Endodermal cell (in vitro differentiated cells): Measurements from ENCODE around the gene COX20. TPM values are rescaled to one million over a fixed set of nuclear protein-coding genes. Genes with fewer than 3 reads are reported as not detected.

Source experiments
- DNase-seq: peaks from one replicate; pipeline ENCODE4 v3.0.0-alpha.2; 2017
- H3K27ac ChIP-seq: 2 replicates; pipeline ENCODE4 v1.5.1; 2013; ENCODE audit warnings: mild to moderate bottlenecking, low read depth, low read length, moderate library complexity
- H3K27me3 ChIP-seq: 2 replicates; pipeline ENCODE4 v1.6.1; 2013; ENCODE audit warnings: mild to moderate bottlenecking, low read length, moderate library complexity; ENCODE audit not compliant: insufficient read depth, control insufficient read depth, poor library complexity, severe bottlenecking
- H3K36me3 ChIP-seq: 2 replicates; pipeline ENCODE4 v1.7.0; 2013; ENCODE audit warnings: mild to moderate bottlenecking, low read length, moderate library complexity; ENCODE audit not compliant: control insufficient read depth, insufficient read depth
- H3K4me1 ChIP-seq: one replicate; pipeline ENCODE4 v1.7.0; 2013; ENCODE audit warnings: low read length; ENCODE audit not compliant: control insufficient read depth, insufficient read depth
- H3K4me3 ChIP-seq: 2 replicates; pipeline ENCODE4 v1.5.1; 2013; ENCODE audit warnings: mild to moderate bottlenecking, low read length, moderate library complexity
- H3K9ac ChIP-seq: 2 replicates; pipeline ENCODE4 v1.6.1; 2013; ENCODE audit warnings: mild to moderate bottlenecking, low read length, moderate library complexity; ENCODE audit not compliant: poor library complexity, severe bottlenecking; ENCODE audit errors: extremely low read depth
- H3K9me3 ChIP-seq: 2 replicates; pipeline ENCODE4 v1.6.1; 2013; ENCODE audit warnings: mild to moderate bottlenecking, low read length, moderate library complexity; ENCODE audit not compliant: control insufficient read depth
- H3K27ac Mint-ChIP-seq: 2 replicates; pipeline ENCODE4 v1.8.0; 2020; ENCODE audit warnings: mixed read lengths
- H3K27me3 Mint-ChIP-seq: 2 replicates; pipeline ENCODE4 v1.8.0; 2021; ENCODE audit warnings: mild to moderate bottlenecking, mixed read lengths; ENCODE audit not compliant: insufficient read depth
- H3K36me3 Mint-ChIP-seq: 2 replicates; pipeline ENCODE4 v1.8.0; 2020; ENCODE audit warnings: low read depth, mixed read lengths
- H3K4me1 Mint-ChIP-seq: 2 replicates; pipeline ENCODE4 v1.8.0; 2020; ENCODE audit warnings: mixed read lengths
- H3K4me3 Mint-ChIP-seq: 2 replicates; pipeline ENCODE4 v1.8.0; 2020; ENCODE audit warnings: mild to moderate bottlenecking, moderate library complexity, mixed read lengths
- H3K9me3 Mint-ChIP-seq: 2 replicates; pipeline ENCODE4 v1.8.0; 2020; ENCODE audit warnings: mild to moderate bottlenecking, mixed read lengths
- CTCF ChIP-seq: fragments of 200-600 bp; sonication (generic); conservative IDR thresholded peaks from 2 replicates; pipeline ENCODE4 v1.5.0; 2021; ENCODE audit warnings: antibody characterized with exemption, mild to moderate bottlenecking
- WGBS, 2 experiments: methylation state at CpG; one replicate each; pipeline versions ENCODE4 v1.1.5 to v1.1.7; 2013; ENCODE audit warnings: missing lambda C conversion rate in 2 of 2, mixed read lengths in 1 of 2; ENCODE audit not compliant: insufficient coverage in 1 of 2, insufficient read length in 1 of 2; 5-methylcytosine and 5-hydroxymethylcytosine counted together
- total RNA-seq, 2 donors: library from RNA; stranded (reverse); fragmentation: NEBNext Ultra II Directional in 1 of 2; extraction: Animal tissue kit (Norgen Biotek cat#: 25700) in 1 of 2; gene quantifications; 2 replicates in 1 of 2; 3 replicates in 1 of 2; pipeline ENCODE4 v1.2.1, GENCODE V29; 2021

The COX20 gene
- total RNA-seq, 2 donors from 2014 or later = 19.5 to 23.4 TPM

GRCh38 chr1:244869364-244869827, 33.9 kb downstream of the COX20 start:
- peaks cover 2% of the 10 kb centered on the region for H3K4me1 ChIP-seq
- no peak overlapping the region for H3K4me3 ChIP-seq
- no peak overlapping the region for H3K9ac ChIP-seq
- TF ChIP-seq CTCF = no peak
- no peak overlapping the region for H3K27ac Mint-ChIP-seq
- DNase-seq = no peak
- H3K27me3 Mint-ChIP-seq = no peaks in the 10 kb centered on the region
- H3K36me3 Mint-ChIP-seq = no peaks in the 10 kb centered on the region
- H3K27ac ChIP-seq = no peak overlapping the region
- H3K4me3 Mint-ChIP-seq = no peak overlapping the region
- H3K36me3 ChIP-seq = no peaks in the 10 kb centered on the region
- peaks cover 12% of the 10 kb centered on the region for H3K4me1 Mint-ChIP-seq
- no peaks in the 10 kb centered on the region for H3K9me3 Mint-ChIP-seq
- WGBS, 2 experiments = 93 to 95% methylated on average over 12 of the region's 12 CpGs
- H3K27me3 ChIP-seq = no peaks in the 10 kb centered on the region
- H3K9me3 ChIP-seq = no peaks in the 10 kb centered on the region

- H3K27me3 Mint-ChIP-seq = no peaks in the 10 kb centered on the region
Measured at GRCh38 chr1:244869950-244870349, 34.5 kb downstream of the COX20 start.

GRCh38 chr1:244874974-244875579, 39.6 kb downstream of the COX20 start:
- Mint-ChIP-seq H3K27me3 (no peaks in the 10 kb centered on the region), H3K9me3 (no peaks in the 10 kb centered on the region), H3K36me3 (no peaks in the 10 kb centered on the region), H3K4me1 (peaks cover 9% of the 10 kb centered on the region), H3K27ac (no peak overlapping the region), H3K4me3 (no peak overlapping the region)
- no peak for TF ChIP-seq CTCF
- Histone ChIP-seq H3K27me3 (no peaks in the 10 kb centered on the region), H3K4me1 (peaks cover 4% of the 10 kb centered on the region), H3K9ac (no peak overlapping the region), H3K36me3 (no peaks in the 10 kb centered on the region), H3K4me3 (no peak overlapping the region), H3K27ac (no peak overlapping the region), H3K9me3 (no peaks in the 10 kb centered on the region)
- DNase-seq = peak; percentile 89
- 25 to 48% methylated on average over 1 to 7 of the region's 7 CpGs for WGBS, 2 experiments

More at GRCh38 chr1:244869950-244870349, 34.5 kb downstream of the COX20 start:
- WGBS, 2 experiments = 92 to 94% methylated on average over 3 of the region's 4 CpGs
- H3K27ac Mint-ChIP-seq = no peak overlapping the region
- no peaks in the 10 kb centered on the region for H3K36me3 Mint-ChIP-seq
- H3K27ac ChIP-seq = no peak overlapping the region
- TF ChIP-seq CTCF = no peak
- DNase-seq = no peak
- H3K27me3 ChIP-seq = no peaks in the 10 kb centered on the region
- no peaks in the 10 kb centered on the region for H3K9me3 ChIP-seq
- H3K4me1 ChIP-seq = peaks cover 2% of the 10 kb centered on the region
- H3K36me3 ChIP-seq = no peaks in the 10 kb centered on the region
- no peak overlapping the region for H3K4me3 Mint-ChIP-seq
- H3K9ac ChIP-seq = no peak overlapping the region
- no peaks in the 10 kb centered on the region for H3K9me3 Mint-ChIP-seq
- no peak overlapping the region for H3K4me3 ChIP-seq
- H3K4me1 Mint-ChIP-seq = peaks cover 13% of the 10 kb centered on the region
